GM21447 (cell line): ENCODE results near the gene ADGRD2.

Experiments used
- ATAC-seq: cut with Tn5 transposase; IDR thresholded peaks from one replicate; pipeline ENCODE4 v1.9.1; 2021; ENCODE audit not compliant: unreplicated experiment

ADGRD2 gene

DNA sequence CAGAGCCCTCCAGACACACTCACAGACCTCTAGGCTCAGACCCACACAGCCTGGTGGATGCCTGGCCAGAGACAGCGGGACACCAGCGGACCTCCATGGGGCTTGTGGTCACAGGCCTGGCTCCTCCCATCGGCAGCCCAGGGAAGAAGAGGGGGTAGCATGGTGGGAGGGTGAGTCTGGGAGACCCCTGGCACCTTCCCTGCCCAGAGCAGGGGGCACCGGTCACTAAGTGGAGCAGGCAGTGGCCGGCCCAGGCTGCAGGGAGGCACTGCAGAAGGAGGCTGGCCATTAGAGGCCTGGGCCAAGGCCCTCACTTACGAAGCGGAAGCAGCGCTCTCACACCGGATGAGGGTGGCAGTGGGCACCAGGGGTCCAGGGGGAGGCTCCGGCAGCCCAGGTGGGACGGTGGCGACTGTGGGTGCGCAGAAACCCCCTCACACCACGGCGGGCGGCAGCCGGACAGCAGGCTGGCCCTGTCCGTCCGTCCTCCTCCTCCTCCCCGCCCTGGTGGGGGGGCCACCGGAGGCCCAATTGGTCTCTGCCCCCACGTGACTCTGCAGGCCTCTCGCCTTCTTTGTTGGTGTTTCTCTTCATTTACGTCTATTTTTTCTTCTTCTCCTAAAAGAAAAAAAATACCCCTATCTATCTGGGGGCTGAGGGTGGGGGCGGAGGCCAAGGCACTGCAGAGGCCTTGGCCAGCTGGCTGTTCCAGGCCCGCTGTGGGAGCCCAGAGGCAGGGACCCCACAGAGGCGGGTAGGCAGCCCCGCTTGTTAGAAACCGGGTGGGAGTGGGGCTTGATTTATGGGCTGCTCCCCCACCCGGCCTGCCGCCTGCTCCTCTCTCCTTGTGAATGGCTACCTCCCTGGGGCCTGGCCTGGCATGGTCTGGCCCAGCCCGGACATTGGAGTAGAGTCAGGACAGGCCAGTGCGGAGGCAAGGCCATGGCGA, 57.0 kb downstream of the ADGRD2 start, which contains the start of gene NR5A1:
TSS of gene NR5A1 (minus strand) at position 469 of the 949 bp plus-strand sequence. CDS start 4,004 bp downstream, outside the sequence.
- no peak for ATAC-seq

DNA sequence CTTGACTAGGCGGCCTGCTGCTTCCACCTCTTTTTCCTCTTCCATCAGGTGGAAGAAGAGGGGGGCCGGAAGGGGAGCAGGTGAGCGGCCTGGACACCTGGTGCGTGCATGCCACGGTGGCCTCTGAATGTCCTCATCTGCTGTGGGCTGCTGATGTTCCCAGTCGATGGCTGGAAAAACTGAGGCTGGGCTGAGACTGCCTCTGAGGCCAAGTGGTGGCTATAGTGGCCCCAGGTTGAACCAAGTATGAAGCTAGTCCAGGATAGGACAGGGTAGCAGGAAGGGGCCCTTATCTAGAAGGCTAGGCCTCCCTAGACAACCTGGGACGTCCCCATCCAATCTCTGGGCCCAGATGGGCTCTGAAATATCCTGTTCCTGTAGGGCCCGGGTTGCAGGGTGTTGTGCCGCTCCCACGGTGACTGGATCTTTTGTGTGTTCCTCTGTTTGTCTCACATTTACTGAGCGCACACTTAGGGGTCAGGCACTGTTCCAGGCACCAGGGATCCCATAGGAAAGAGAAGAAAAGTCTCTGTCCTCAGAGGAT, 57.7 kb downstream of the ADGRD2 start:
- ATAC-seq, result no peak

DNA sequence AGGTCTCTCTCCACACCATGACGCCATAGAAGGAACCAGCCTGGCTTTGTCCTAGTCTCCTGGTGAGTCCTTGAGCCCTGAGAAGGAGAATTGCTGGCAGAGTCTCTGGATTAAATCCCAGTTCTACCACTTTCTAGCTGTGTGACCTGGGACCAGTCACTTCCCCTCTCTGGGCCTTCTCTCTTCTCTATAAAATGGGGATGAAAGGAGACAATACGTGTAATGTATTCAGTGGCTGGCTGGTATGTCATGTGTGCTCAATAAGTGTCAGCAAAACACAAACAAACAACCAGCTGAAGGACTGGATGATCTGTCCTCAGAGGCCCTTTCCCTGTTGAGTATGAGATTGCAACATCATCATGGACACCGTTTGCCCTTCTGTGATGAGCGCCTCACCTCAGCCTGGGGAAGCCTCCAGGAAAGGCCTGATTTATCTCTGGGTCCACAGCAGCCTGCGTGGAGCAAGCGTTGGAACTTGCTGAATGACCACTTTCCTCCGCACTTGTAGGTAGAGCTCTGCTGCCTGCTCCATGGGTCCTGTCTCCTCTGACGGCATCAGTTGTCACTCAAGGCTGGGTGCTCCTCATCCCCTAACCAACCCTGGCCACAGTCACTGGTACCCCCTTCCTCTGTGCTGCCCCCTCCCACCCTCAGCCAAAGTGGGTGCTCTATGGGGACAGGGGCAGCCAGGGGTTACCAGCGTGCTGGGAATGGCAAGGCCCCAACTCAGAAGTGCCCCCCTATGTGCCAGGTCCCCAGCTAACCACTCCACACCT, 60.6 kb downstream of the ADGRD2 start:
- ATAC-seq, result no peak

DNA sequence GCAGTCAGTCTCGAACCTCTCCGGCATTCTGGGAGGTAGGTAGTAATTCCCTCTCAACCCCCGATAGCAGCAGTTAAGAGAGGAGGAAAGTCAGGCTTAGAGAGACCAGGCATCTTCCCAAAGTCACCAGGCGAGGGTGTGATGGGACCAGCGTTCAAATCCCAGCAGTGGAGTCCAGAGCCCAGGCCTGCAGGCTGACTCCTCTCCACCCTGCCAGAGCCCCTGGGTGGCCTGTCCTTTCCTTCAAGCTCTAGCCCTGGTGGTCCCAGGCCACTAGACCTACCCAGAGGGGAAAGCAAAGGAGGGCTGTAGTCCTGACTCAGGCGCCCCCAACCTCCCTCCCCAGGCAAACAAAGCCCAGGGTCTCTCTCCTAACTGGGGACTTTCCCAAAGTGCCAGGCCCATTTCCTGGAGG, 61.2 kb downstream of the ADGRD2 start:
- ATAC-seq, result no peak

DNA sequence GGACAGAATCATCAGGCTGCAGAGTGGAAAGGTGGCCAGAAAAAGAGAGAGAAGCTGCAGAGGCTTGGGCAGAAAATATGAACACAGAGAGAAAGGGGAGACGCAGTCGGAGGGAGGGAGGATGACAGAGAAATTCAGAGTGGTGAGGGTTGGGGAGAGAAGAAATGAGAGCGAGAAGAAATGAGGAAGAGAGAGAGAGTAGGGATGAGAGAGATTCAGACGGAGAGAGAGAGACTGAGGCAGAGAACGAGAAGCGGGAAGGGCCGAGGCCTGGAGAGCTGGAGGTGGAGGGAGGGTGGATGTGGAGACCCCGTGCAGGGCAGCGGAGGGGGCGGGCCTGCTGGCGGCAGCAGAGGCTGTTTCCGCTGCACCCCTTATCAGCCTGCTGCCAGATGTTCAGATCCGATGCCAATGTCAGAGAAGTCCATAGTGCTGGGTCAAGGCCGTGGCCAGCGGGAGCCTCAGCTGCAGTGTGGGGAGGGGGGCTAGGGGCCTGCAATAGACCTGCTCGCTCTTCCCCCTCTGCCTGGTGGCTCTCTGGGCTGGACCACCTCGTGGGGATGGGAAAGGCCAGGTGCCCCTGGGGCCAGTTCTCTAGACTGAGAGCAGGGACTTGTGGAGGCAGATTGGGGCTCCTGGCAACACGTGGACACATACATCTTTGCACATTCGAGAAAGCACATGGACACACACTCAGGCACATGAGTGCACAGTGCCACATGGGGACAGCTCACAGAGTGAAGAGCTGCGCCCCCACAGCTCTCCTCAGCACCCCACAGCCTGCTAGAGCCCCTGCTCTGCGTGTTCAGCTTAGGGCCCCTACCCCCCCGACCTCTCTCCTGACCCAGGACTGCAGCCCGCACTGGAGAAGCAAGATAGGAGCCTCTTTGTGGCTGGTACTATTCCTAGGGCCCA, 61.9 kb downstream of the ADGRD2 start:
- ATAC-seq, result no peak

DNA sequence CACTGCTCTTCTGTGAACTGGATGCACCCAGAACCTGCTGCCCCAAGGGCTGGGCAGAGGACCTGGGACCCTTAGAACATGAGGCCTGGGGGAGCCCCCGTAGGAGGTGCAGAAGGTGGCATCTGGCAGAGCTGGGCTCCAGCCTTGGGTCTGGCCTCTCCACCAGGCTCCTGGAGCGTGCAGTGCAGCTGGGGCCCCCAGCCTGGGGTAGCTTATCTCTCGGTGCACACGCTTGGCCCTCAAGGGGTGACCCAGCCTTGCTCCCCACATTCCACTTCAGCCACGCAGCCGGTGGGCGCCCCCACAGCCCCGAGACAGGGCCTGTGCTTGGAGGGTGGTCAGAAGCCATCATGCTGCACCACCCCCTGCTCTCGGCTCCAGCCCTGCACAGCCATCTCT, 62.6 kb downstream of the ADGRD2 start:
- ATAC-seq, result no peak

DNA sequence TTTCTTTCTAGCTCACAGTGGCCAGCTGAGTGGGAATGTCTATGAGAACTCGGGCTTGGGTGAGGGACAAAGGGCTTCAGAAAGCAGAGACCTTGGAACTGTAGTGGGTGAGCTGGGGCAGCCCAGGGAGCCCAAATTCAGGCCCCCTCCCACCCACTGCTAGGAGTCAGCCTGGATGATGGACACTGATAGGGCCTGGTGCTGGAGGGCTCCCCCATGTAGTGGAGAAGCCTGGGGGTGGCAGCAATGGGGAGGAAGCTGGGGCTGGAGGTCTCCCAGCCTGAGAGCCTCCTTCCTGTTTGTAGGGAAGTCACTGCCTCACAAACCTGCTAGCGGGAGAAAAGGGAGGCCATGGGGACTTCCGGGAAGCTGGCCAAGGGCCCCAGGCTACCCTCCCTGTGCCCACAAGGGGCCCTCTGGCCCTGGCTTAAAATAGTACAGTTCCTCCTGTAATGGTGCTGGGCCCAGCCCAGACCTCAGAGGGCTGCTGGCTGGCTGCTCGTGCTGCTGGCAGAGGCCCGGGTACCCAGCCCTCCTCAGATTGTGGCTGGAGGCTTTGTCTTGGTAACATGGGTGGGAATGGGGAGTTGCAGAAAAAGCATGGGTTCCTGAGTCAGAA, 63.2 kb downstream of the ADGRD2 start:
- no peak for ATAC-seq

DNA sequence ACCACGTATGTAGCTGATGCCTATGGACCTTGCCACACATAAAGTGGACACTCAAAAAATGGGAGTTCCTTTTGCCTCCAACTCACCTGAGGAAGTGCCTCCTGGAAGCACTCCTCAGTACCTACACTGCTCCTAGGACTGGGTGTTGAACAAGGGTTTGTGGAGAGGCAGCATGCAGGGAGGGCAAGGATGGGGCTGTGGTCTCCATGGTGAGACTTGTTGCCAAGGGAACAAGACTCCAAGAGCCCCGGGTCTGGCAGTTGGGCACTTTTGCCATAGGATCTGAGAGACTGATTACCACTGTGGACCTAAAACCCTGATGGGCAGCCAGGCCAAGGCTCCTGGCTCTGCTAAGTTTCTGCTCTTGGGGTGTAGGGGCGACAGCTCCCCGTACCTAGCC, 63.9 kb downstream of the ADGRD2 start:
- ATAC-seq, result no peak

DNA sequence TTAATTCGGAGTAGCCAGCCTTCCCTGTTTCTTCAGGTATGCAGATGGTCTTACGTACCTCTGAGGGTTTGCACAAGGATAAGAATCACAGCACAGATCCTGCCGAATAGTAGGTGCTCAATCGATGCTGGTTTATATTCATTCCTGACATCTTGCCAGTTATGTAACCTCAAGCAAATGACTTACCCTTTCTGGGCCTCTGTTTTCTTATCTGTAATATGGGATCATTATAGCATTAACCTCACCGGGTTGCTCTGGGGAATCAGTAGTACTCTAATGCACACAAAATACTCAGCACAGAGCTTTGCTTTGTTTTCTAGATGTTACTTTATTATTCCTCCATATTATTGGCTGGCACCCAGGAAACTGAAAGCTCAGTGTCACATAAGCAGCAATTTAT, 64.6 kb downstream of the ADGRD2 start:
- no peak for ATAC-seq

DNA sequence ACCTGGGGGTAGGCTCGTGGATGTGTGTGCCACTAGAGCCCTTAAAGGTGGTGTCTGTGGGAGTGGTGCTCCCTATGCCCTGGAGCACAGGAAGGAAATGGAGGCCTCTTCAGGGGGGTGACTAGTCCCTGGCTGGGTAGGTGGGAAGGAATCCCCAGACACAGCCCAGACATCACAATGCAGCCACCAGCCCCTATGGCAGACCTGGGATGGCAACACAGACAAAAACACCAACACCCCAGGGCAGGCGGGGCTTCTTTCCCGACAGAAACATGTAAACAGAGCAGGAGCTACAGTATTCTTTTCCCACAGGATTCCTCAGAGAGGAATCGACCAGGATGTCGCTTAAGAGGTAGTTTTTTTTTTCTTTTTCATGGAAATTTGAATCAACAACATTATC, 67.3 kb downstream of the ADGRD2 start:
- no peak for ATAC-seq

DNA sequence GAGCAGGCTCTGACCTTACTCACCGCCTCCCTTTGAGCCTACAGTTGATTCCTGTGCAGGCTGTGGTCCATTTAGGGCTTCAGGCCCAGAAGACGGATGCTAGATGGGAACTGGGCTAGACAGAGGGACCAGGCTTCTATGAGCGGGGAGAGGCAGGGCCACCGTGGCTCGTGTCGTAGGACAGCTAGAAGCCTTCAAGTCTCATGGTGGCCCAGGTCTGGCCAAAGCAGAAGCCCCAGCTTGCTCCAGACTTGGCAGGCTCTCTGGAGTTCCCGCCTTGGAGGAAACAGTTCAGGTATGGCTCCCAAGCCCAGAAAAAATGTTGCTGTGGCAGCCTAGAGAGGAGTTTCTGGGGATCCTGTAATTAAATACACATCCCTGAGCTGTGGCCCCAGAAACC, 67.9 kb downstream of the ADGRD2 start:
- no peak for ATAC-seq

DNA sequence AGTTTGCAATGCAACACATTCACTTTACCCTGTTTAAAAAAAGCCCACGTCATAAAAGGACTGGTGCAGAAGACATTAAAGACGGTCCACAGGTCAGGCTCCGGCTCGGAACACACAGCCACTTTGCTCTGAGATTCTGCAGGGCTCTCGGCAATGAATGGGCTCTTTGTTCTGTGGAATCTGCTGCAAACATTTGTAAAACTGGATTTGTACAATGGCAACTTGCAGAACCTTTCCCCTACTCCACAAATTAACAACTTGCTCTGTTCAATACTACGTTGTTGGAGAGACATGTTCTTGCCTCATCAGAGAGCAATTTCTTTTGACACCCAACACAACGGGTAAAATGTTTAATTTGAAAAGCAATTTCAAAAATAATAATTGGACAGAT, 70.0 kb downstream of the ADGRD2 start:
- no peak for ATAC-seq

DNA sequence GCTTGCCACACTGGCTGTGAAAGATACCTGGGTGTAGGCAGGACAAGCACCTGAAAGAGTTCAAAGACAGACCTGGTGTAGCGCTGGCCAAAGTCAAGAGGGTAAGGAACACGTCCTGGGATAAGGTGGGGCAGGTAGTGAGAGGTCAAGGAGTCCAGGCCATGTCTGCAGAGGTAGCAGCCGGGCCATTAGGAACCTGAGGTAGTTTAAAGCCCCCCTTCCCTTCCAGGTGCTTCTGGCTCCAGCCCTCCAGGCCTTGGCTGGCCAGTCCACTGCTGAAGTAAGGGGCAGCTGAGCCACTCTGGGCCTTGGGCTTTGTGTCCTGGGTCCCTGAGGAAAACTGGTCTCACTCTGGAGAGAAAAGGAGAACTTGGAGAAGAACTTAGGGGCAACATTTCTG, 70.9 kb downstream of the ADGRD2 start:
- ATAC-seq, result no peak

DNA sequence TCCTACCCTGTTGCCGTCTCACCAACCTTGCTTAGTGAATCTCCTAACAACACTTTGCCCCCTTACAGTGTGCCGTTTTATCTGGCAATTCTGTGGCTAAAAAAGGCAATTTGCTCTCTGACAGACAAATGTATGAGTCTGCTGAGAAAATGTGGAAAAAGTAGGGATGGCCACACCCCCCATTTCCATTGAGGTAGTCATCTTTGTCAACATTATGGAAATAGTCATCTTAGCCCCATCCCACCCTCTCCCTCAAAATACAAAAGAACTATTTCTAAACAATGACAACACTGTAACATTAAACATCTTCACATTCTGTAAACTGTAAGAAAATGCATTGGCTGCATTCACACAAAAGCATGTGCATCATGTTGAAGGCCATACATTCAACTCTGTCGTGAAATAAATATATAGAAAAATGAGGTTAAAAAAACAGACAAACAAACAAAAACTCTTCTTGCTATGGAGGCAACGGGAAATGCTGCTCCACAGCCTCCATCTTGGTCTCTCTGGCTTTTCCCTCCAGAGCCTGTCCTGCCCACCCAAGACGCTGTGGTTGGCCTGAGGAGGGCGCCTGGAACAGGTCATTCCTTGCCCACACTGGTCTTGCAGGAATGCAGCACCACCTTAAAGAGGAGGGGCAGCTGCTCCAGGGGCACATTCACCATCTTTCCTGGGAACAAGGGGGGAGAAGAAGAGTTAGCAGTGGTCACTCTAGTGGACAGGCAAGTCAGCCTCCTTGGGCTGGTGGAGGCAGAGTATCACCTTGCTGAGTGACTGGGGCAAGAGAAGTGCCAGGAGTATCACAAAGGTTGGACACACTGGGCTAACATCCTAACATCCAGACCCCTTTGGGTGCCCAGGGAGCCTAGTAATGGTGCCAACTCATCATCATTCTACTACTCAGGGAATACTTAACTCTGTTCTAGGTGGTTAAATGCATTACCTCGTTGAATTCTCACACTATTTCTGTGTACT, 72.2 kb downstream of the ADGRD2 start:
- no peak for ATAC-seq

DNA sequence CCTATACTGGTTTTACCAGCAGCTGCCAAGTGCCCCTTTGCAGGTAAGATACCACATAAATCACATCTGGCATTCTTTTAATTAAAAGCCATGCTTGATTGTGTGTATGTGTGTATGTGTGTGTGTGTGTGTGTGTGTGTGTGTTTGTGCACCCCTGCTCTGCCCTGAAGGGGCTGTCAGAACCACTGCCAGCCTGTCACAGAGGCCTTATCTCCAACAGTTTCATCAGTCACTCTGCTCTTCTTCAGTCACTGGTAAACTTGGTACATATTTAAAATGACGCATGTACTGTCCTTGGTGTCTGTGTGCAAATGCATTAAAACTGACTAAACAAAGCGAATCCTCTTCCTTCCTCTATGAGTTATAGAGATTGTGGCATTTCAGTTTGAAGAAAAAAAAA, 75.9 kb downstream of the ADGRD2 start:
- no peak for ATAC-seq

DNA sequence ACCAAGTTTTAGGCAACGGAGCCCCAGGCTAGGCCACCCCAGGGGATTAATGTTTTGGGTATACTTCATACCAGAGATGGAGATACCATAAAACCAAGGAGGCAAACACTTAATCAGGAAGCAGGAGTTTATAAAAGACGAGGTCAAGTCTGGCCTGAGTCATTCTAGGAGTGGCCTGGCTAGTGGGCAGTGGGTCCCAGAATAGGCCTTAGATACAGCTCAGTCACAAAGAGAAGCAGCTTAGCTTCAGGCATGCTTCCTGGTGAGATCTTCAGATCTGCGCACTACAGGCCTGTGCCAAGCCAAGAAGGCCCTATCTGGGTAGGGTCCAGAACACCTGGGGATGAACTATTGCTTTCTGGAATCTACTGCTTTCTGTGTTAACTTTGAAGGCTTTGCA, 77.5 kb downstream of the ADGRD2 start:
- ATAC-seq, result no peak
